RWPE1 (cell line): ENCODE results near the gene ASMT.

Experiments
- CTCF ChIA-PET: fragments of 350-600 bp; sonication (Branson Sonifier 250); formaldehyde crosslinking; extraction: SDS; loops from one replicate; lab custom pipeline; 2021; lab: Yijun Ruan, JAX
- POLR2A ChIA-PET: fragments of 400-600 bp; formaldehyde crosslinking; extraction: SDS; loops from one replicate; lab custom pipeline; 2020; ENCODE audit warnings: antibody characterized with exemption; ENCODE audit not compliant: low non-redundant PET; lab: Yijun Ruan, JAX
- DNase-seq: peaks from one replicate; pipeline ENCODE4 v3.0.0; 2012; ENCODE audit warnings: low spot score
- H3K27ac ChIP-seq: fragments of 450-650 bp; 2 replicates; pipeline ENCODE4 v1.5.1; 2017
- CTCF ChIP-seq: fragments of 450-650 bp; conservative IDR thresholded peaks from 2 replicates; pipeline ENCODE4 v1.5.1; 2017; ENCODE audit warnings: low read depth, mild to moderate bottlenecking

Gene ASMT

GRCh38 chrX:1598021-1598875 lies 16.6 kb upstream of the ASMT start:
- ChIA-PET CTCF (no interaction called here), POLR2A (no interaction called here)
- DNase-seq, result no peak
- H3K27ac ChIP-seq, result peak overlapping the region; percentile 35
- TF ChIP-seq CTCF, result no peak

GRCh38 chrX:1598876-1599790 lies 15.7 kb upstream of the ASMT start:
- DNase-seq, result no peak

GRCh38 chrX:1599791-1600405 lies 15.0 kb upstream of the ASMT start:
- no peak for DNase-seq
- TF ChIP-seq CTCF, result no peak
- POLR2A ChIA-PET, result no interaction called here
- CTCF ChIA-PET, result no interaction called here
- H3K27ac ChIP-seq, result no peak overlapping the region

More at GRCh38 chrX:1598876-1599790, 15.7 kb upstream of the ASMT start:
- no peak overlapping the region for H3K27ac ChIP-seq
- TF ChIP-seq CTCF, result no peak
- POLR2A ChIA-PET, result no interaction called here
- CTCF ChIA-PET, result no interaction called here

- POLR2A ChIA-PET, result no interaction called here
- no peak for DNase-seq
- no peak overlapping the region for H3K27ac ChIP-seq
- TF ChIP-seq CTCF, result no peak
- CTCF ChIA-PET, result no interaction called here
These were observed 14.3 kb upstream of the ASMT start for GRCh38 chrX:1600406-1601050.

- H3K27ac ChIP-seq, result no peak overlapping the region
- no peak for DNase-seq
- CTCF ChIA-PET, result no interaction called here
- POLR2A ChIA-PET, result no interaction called here
- TF ChIP-seq CTCF, result no peak
These were observed 13.7 kb upstream of the ASMT start for GRCh38 chrX:1601051-1601767.
